Measurements from ENCODE around the gene SNAP25. TPM values are rescaled to one million over a fixed set of nuclear protein-coding genes. Genes with fewer than 3 reads are reported as not detected.

The SNAP25 gene
- total and polyA plus RNA-seq, 9 of the 15 experiments (the other 6 are each of a cell fraction or from before 2014, with no cell fraction given): 0.07 TPM; not detected in 8

DNA sequence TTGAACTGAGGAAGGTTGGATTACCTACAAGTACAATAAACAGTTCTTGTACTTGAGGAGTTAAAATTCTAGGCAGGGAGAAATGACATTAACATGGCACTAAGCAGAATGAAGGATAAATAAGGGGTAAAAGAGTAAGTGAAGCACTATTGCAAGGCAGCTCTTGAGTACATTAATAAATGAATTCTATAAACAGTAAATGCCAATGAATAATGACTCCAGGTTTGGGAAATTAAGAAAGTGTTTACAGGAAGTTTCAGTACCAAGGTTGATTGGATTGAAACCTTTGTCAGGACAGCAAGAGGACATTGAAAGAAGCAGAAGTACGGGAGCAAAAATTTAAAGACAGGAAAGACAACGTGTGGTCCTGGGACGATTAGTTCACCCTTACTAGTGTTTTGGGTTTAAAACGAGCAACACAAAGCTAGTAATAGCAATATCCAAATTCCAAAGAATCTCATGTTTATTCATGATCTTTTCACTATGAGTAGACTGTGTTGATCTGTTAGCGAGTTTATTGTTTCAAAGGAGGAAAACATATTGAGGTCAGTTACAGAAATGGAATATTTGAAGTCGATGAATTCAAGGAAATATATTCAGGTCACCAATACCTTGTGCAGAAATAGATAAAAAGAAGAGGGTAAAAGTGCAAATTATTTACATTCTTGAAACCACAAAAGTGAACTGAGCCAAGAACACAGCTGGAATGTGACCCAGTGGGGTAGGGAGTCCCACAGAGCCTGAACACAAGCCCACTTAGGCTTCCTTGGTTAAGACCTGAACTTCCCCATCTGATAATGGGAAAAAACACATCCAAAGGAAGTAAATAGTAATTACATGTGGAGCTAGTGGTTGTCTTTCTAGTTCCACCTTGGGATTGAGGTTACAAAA is 134.5 kb downstream of the SNAP25 start:
- Histone ChIP-seq H3K27me3 (ENCODE audit: control insufficient read depth in 2 of 2, insufficient read depth in 2 of 2, low read length in 2 of 2) (no peaks in the 10 kb centered on the region), H3K4me1 (replicated peaks in 1 of 2; ENCODE audit: control insufficient read depth in 2 of 2, insufficient read depth in 2 of 2, low read length in 2 of 2) (no peaks in the 10 kb centered on the region), H4K20me1 (replicated peaks; ENCODE audit: control insufficient read depth, insufficient read depth, low read length) (no peaks in the 10 kb centered on the region), H3K9ac (ENCODE audit: insufficient read depth in 1 of 2, low read depth in 2 of 2, low read length in 2 of 2) (no peak overlapping the region), H2AFZ (ENCODE audit: low read depth, low read length) (no peak overlapping the region), H3K79me2 (ENCODE audit: control insufficient read depth, insufficient read depth, low read length) (no peaks in the 10 kb centered on the region), H3K4me3 (no peak overlapping the region), H3K4me2 (ENCODE audit: insufficient read depth, low read length) (no peak overlapping the region), H3K9me1 (ENCODE audit: control insufficient read depth, insufficient read depth, low read length) (no peaks in the 10 kb centered on the region), H3K36me3 (ENCODE audit: control insufficient read depth, insufficient read depth, low read length) (no peaks in the 10 kb centered on the region), H3K27ac (ENCODE audit: extremely low read depth, low read depth, low read length) (no peak overlapping the region), H3K9me3 (replicated peaks; ENCODE audit: control insufficient read depth, insufficient read depth, low read depth, low read length) (no peaks in the 10 kb centered on the region)
- BruUV-seq (replicated peaks): no TSS peak
- POLR2A ChIA-PET: interaction anchor here (1.4 kb wide), 1 partner anchor 10 kb away, joined by 4 read pairs; no protein-coding TSS in a partner anchor
- no peak for FAIRE-seq
- in situ Hi-C loops (cut with MboI) (no loop called here), intact Hi-C loops (cut with micrococcal nuclease) (no loop called here)
- WGBS (ENCODE audit: insufficient coverage, low coverage, missing lambda C conversion rate): 2% methylated on average over 6 of the region's 6 CpGs
- CTCF ChIA-PET (ENCODE audit: low intra/inter-chr PET ratio): no interaction called here
- no peak for ATAC-seq
- no peak for DNase-seq (ENCODE audit: extremely low read depth in 1 of 4, low spot score in 3 of 4)
- TF ChIP-seq ZNF3 (CRISPR knock-in tag; IDR thresholded peaks at IDR 0.05) (no peak), SMAD2 (IDR thresholded peaks at IDR 0.05; ENCODE audit: low read depth, low read length) (no peak), SLC30A9 (CRISPR knock-in tag; IDR thresholded peaks at IDR 0.05) (no peak), MEF2D (tag; conservative IDR thresholded peaks at IDR 0.05; ENCODE audit: low read depth) (no peak), MEIS2 (IDR thresholded peaks at IDR 0.05; ENCODE audit: partially characterized antibody) (no peak), RBFOX2 (IDR thresholded peaks at IDR 0.05; ENCODE audit: low read depth, low read length) (no peak), FOS (IDR thresholded peaks at IDR 0.05; ENCODE audit: extremely low read depth, insufficient read length) (no peak), FOXA3 (CRISPR knock-in tag; conservative IDR thresholded peaks at IDR 0.05 in 1 of 2, IDR thresholded peaks at IDR 0.05 in 1 of 2) (no peak), RUNX1 (IDR thresholded peaks at IDR 0.05; ENCODE audit: low read depth) (no peak)
- TF ChIP-seq, protein P1, sequence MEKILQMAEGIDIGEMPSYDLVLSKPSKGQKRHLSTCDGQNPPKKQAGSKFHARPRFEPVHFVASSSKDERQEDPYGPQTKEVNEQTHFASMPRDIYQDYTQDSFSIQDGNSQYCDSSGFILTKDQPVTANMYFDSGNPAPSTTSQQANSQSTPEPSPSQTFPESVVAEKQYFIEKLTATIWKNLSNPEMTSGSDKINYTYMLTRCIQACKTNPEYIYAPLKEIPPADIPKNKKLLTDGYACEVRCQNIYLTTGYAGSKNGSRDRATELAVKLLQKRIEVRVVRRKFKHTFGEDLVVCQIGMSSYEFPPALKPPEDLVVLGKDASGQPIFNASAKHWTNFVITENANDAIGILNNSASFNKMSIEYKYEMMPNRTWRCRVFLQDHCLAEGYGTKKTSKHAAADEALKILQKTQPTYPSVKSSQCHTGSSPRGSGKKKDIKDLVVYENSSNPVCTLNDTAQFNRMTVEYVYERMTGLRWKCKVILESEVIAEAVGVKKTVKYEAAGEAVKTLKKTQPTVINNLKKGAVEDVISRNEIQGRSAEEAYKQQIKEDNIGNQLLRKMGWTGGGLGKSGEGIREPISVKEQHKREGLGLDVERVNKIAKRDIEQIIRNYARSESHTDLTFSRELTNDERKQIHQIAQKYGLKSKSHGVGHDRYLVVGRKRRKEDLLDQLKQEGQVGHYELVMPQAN (IDR thresholded peaks at IDR 0.05; ENCODE audit: borderline replicate concordance): no peak
- TF ChIP-seq, protein P2, sequence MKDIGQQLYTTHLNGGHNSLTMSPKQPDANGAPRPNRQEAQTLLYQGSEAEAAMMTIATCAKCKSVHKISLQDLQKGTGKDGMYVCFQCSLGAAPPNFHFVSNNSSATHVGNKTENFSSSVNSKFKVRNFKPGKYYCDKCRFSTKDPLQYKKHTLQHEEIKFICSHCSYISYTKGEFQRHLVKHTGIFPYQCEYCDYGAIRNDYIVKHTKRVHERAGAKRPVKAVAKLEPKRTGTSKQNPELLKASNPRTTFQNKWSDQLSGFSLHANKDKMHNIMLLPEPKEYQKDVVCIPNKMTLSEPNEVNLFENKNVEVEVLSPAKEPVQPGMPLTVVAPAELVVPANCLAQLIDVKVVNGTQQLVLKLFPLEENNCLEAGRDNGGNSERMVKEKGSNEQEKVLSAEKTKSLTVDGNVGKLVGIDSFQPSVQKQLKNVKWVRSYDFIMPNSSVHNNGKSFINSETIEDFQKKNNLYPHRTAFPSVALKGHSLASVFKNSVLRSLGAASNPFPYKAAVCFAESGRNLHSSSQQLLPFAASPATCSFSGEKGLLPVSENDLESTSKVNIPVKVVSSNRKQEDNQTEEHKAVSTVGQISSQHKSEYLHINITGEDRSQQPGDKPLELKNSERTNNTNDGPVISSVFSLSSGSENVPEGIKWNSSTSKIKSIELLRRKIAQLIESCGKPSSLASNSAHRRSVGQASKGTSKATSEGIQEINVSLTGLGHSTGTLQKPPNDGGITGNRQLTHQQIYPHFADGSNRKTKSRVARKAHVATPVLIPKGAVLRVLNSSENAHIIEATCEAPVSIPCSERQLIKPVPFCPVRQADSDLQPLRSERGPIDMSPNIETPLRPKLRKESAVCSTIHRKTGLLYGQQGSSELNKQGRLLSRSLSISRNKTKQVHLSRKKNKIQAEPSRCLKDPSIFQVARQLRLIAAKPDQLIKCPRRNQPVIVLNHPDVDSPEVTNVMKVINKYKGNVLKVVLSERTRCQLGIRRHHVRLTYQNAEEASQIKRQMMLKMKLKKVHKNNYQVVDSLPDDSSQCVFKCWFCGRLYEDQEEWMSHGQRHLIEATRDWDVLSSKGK (CRISPR knock-in tag; IDR thresholded peaks at IDR 0.05): no peak
- TF ChIP-seq, protein P3, sequence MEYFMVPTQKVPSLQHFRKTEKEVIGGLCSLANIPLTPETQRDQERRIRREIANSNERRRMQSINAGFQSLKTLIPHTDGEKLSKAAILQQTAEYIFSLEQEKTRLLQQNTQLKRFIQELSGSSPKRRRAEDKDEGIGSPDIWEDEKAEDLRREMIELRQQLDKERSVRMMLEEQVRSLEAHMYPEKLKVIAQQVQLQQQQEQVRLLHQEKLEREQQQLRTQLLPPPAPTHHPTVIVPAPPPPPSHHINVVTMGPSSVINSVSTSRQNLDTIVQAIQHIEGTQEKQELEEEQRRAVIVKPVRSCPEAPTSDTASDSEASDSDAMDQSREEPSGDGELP (CRISPR knock-in tag; IDR thresholded peaks at IDR 0.05; ENCODE audit: borderline replicate concordance): no peak
- TF ChIP-seq, protein P4, sequence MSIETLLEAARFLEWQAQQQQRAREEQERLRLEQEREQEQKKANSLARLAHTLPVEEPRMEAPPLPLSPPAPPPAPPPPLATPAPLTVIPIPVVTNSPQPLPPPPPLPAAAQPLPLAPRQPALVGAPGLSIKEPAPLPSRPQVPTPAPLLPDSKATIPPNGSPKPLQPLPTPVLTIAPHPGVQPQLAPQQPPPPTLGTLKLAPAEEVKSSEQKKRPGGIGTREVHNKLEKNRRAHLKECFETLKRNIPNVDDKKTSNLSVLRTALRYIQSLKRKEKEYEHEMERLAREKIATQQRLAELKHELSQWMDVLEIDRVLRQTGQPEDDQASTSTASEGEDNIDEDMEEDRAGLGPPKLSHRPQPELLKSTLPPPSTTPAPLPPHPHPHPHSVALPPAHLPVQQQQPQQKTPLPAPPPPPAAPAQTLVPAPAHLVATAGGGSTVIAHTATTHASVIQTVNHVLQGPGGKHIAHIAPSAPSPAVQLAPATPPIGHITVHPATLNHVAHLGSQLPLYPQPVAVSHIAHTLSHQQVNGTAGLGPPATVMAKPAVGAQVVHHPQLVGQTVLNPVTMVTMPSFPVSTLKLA (conservative IDR thresholded peaks at IDR 0.05): no peak
